ENCODE results near the gene ZMAT5.

ZMAT5 gene

GRCh38 chr22:29766632-29767170, at the start of gene ZMAT5:
Gene ZMAT5, minus strand, starts transcription at chr22:29767007. Its CDS starts 18,463 bp downstream, at chr22:29748544.
- DNase-seq (ENCODE audit: low spot score) = peak; percentile 99

GRCh38 chr22:29816539-29816938, 49.7 kb upstream of the ZMAT5 start:
- DNase-seq (ENCODE audit: low spot score) = no peak

GRCh38 chr22:29816128-29816527, 49.3 kb upstream of the ZMAT5 start:
- DNase-seq (ENCODE audit: low spot score) = no peak

GRCh38 chr22:29815580-29815979, 48.8 kb upstream of the ZMAT5 start:
- no peak for DNase-seq (ENCODE audit: low spot score)

- no peak for DNase-seq (ENCODE audit: low spot score)
Measured at GRCh38 chr22:29814003-29814402, 47.2 kb upstream of the ZMAT5 start.

- DNase-seq (ENCODE audit: low spot score) = no peak
Measured at GRCh38 chr22:29813563-29813962, 46.8 kb upstream of the ZMAT5 start.

GRCh38 chr22:29813126-29813525, 46.3 kb upstream of the ZMAT5 start:
- no peak for DNase-seq (ENCODE audit: low spot score)

- DNase-seq (ENCODE audit: low spot score) = no peak
Measured at GRCh38 chr22:29811377-29811776, 44.6 kb upstream of the ZMAT5 start.

- DNase-seq (ENCODE audit: low spot score) = no peak
Measured at GRCh38 chr22:29810216-29810615, 43.4 kb upstream of the ZMAT5 start.

GRCh38 chr22:29806196-29806595, 39.4 kb upstream of the ZMAT5 start:
- DNase-seq (ENCODE audit: low spot score) = no peak

GRCh38 chr22:29804985-29805384, 38.2 kb upstream of the ZMAT5 start:
- no peak for DNase-seq (ENCODE audit: low spot score)

GRCh38 chr22:29803190-29803589, 36.4 kb upstream of the ZMAT5 start:
- no peak for DNase-seq (ENCODE audit: low spot score)

- DNase-seq (ENCODE audit: low spot score) = no peak
Measured at GRCh38 chr22:29801796-29802195, 35.0 kb upstream of the ZMAT5 start.

- no peak for DNase-seq (ENCODE audit: low spot score)
Measured at GRCh38 chr22:29801153-29801552, 34.3 kb upstream of the ZMAT5 start.

- peak; percentile 52 for DNase-seq (ENCODE audit: low spot score)
Measured at GRCh38 chr22:29799217-29799680, 32.4 kb upstream of the ZMAT5 start.

- DNase-seq (ENCODE audit: low spot score) = no peak
Measured at GRCh38 chr22:29798801-29799200, 32.0 kb upstream of the ZMAT5 start.

- no peak for DNase-seq (ENCODE audit: low spot score)
Measured at GRCh38 chr22:29798318-29798717, 31.5 kb upstream of the ZMAT5 start.

GRCh38 chr22:29797351-29797750, 30.5 kb upstream of the ZMAT5 start:
- no peak for DNase-seq (ENCODE audit: low spot score)

- DNase-seq (ENCODE audit: low spot score) = no peak
Measured at GRCh38 chr22:29795663-29796062, 28.9 kb upstream of the ZMAT5 start.

- no peak for DNase-seq (ENCODE audit: low spot score)
Measured at GRCh38 chr22:29793396-29793795, 26.6 kb upstream of the ZMAT5 start.

- DNase-seq (ENCODE audit: low spot score) = no peak
Measured at GRCh38 chr22:29790061-29790460, 23.3 kb upstream of the ZMAT5 start.

- no peak for DNase-seq (ENCODE audit: low spot score)
Measured at GRCh38 chr22:29788339-29789279, 21.8 kb upstream of the ZMAT5 start.

- DNase-seq (ENCODE audit: low spot score) = no peak
Measured at GRCh38 chr22:29787371-29787980, 20.7 kb upstream of the ZMAT5 start.
